IPS-15b (cell line): ENCODE data around the gene RAD51AP2.
"Not testable (repeated sequence)": the region's sequence is repeated elsewhere in the genome, so short reads cannot be mapped to it uniquely, and the experiment has no call there.

ENCODE experiments used
- H3K27me3 ChIP-seq: one replicate; pipeline ENCODE4 v1.6.1; 2013; ENCODE audit warnings: low read length; ENCODE audit not compliant: control insufficient read depth, insufficient read depth
- H3K36me3 ChIP-seq: one replicate; pipeline ENCODE4 v1.6.1; 2013; ENCODE audit warnings: low read length; ENCODE audit not compliant: control insufficient read depth, insufficient read depth
- H3K4me1 ChIP-seq: one replicate; pipeline ENCODE4 v1.6.1; 2013; ENCODE audit warnings: mild to moderate bottlenecking, low read length; ENCODE audit not compliant: control insufficient read depth, insufficient read depth
- H3K4me3 ChIP-seq: one replicate; pipeline ENCODE4 v1.5.1; 2013; ENCODE audit warnings: low read depth, low read length
- H3K9ac ChIP-seq: one replicate; pipeline ENCODE4 v1.6.1; 2013; ENCODE audit warnings: low read depth, mild to moderate bottlenecking, low read length
- H3K9me3 ChIP-seq: one replicate; pipeline ENCODE4 v1.6.1; 2013; ENCODE audit warnings: mild to moderate bottlenecking, low read length; ENCODE audit not compliant: control insufficient read depth, insufficient read depth

RAD51AP2 gene

GRCh38 chr2:17529771-17530170 is 11.5 kb upstream of the RAD51AP2 start:
- Histone ChIP-seq H3K9me3 (no peaks in the 10 kb centered on the region), H3K9ac (no peak overlapping the region), H3K36me3 (no peaks in the 10 kb centered on the region), H3K4me1 (no peaks in the 10 kb centered on the region), H3K27me3 (no peaks in the 10 kb centered on the region), H3K4me3 (no peak overlapping the region)

GRCh38 chr2:17522303-17522702 is 4.1 kb upstream of the RAD51AP2 start:
- Histone ChIP-seq H3K27me3 (no peaks in the 10 kb centered on the region), H3K36me3 (no peaks in the 10 kb centered on the region), H3K9ac (no peak overlapping the region), H3K4me1 (peaks cover 10% of the 10 kb centered on the region), H3K9me3 (no peaks in the 10 kb centered on the region), H3K4me3 (no peak overlapping the region)

DNA sequence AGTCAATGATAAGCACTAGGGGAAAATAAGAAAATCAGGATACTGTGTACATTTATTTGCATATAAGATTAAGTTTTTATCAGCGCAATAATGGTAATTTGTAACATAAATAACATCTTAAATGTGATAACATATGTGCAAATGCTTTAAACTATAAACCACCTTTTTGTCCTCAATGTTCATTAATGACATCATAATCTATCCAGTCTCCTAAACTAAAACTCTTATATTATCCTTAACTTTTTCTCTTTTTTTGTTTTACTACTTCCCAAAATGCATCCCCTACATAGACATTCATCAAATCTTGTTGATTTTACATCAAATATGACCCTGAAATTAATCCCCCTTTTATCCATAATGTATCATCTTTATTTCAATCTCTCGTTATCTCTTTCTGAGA is 3.4 kb upstream of the RAD51AP2 start:
- no peaks in the 10 kb centered on the region for H3K36me3 ChIP-seq
- H3K4me1 ChIP-seq = peaks cover 13% of the 10 kb centered on the region
- no peak overlapping the region for H3K4me3 ChIP-seq
- H3K9ac ChIP-seq = no peak overlapping the region
- no peaks in the 10 kb centered on the region for H3K27me3 ChIP-seq
- H3K9me3 ChIP-seq = no peaks in the 10 kb centered on the region

- Histone ChIP-seq H3K4me1 (peaks cover 13% of the 10 kb centered on the region), H3K4me3 (no peak overlapping the region), H3K9me3 (no peaks in the 10 kb centered on the region), H3K36me3 (no peaks in the 10 kb centered on the region), H3K9ac (no peak overlapping the region), H3K27me3 (no peaks in the 10 kb centered on the region)
Observed at GRCh38 chr2:17520761-17521160, 2.5 kb upstream of the RAD51AP2 start.

DNA sequence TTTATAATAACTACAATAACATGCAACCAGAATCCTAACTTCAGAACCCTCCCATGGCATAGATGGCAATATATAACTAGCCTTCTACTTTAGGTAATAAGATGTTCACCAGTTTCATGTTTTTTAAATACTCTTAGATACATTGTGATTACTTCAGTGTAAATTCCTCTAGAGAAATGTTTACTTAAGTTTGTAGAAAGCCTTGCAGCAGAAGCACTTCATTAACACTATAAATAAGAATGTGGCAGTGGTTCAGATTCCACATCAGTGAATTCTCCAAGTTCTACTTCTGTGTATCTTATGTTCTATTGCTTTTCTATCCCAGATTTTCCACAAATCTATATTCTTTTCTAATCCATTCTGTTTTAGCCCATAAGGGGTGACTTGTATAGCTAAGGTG is 1.2 kb upstream of the RAD51AP2 start:
- no peak overlapping the region for H3K9ac ChIP-seq
- no peak overlapping the region for H3K4me3 ChIP-seq
- H3K36me3 ChIP-seq = no peaks in the 10 kb centered on the region
- H3K27me3 ChIP-seq = no peaks in the 10 kb centered on the region
- no peaks in the 10 kb centered on the region for H3K9me3 ChIP-seq
- peaks cover 13% of the 10 kb centered on the region for H3K4me1 ChIP-seq

DNA sequence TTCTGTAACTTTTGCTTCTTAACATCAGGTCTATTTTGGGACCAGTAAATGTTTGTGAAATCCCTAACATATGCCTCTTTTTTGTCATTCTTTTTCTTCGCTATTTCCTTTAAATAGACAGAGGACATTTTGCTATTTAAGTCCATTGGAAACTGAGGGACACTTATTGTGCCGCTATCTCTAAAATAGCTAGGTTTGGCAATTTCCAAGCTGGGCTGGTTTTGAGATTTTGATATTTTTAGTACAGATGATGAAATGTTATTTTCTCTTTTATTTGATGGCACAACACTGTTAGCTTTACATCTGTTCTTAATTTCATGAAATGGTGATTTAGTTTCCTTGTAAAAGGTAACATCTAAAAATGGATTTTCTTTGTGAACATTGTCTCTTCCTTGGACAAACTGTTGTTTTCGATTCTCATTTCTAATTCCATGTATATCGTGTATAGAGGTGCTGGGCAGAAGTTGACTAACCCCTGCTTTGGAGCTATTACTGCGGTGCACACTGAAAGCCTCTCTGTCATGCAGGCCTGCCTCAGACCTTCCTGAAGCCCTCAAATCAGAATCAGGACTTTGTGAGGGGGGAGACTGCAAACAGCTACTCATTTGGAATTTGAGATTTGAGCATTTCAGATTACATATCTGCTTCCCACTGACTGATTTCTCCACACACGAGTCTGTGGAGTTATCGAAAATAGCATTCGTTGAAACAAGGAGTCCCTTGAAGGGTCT is 594 bp downstream of the RAD51AP2 start:
- H3K9me3 ChIP-seq = no peaks in the 10 kb centered on the region
- H3K9ac ChIP-seq = peak overlapping the region; percentile 62
- H3K4me1 ChIP-seq = peaks cover 13% of the 10 kb centered on the region
- peak overlapping the region; percentile 73 for H3K4me3 ChIP-seq
- H3K27me3 ChIP-seq = no peaks in the 10 kb centered on the region
- no peaks in the 10 kb centered on the region for H3K36me3 ChIP-seq

DNA sequence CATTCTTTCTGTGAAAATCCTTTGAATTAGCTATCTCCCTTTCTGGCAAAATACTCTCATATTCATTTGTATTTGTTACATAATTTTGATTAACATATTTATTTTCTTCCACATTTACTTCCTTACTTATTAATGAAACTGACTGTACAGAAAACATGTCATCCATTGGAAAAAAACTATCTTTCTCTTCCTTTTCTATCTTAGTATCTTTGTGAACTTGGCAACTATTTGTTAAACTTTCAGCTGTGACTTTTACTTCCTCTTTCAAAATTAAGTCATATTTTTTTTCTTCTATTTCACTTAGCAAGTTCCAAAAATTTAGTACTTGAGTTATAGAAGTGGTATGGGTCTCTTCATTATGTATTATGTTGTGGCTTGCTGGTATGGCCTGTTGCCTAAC is 2.6 kb downstream of the RAD51AP2 start:
- Histone ChIP-seq H3K36me3 (no peaks in the 10 kb centered on the region), H3K4me1 (peaks cover 13% of the 10 kb centered on the region), H3K27me3 (no peaks in the 10 kb centered on the region), H3K9ac (no peak overlapping the region), H3K9me3 (no peaks in the 10 kb centered on the region), H3K4me3 (no peak overlapping the region)

GRCh38 chr2:17506736-17507616 is 11.3 kb downstream of the RAD51AP2 start:
- no peaks in the 10 kb centered on the region for H3K9me3 ChIP-seq
- no peaks in the 10 kb centered on the region for H3K36me3 ChIP-seq
- H3K4me1 ChIP-seq = peaks cover 5% of the 10 kb centered on the region
- no peaks in the 10 kb centered on the region for H3K27me3 ChIP-seq
- H3K9ac ChIP-seq = no peak overlapping the region
- H3K4me3 ChIP-seq = no peak overlapping the region

DNA sequence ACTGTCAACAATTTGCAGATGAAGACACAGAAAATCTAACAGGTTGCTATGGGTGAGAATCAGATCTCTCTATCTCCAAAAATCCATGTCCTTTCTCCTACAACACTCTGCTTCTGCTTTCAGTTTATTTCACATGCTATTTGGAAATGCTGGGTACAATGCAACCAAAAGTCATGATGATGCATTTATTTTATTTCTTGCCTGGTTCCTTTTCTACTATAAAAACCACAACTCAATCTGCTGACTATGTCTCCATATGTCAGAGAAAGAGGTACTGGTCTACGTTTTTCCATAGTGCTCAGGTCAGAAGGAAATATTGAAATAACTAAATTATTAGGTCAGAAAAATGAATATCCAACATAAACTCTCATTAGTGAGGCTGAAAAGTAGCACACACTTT is 20.5 kb downstream of the RAD51AP2 start:
- H3K4me1 ChIP-seq = no peaks in the 10 kb centered on the region
- H3K36me3 ChIP-seq = no peaks in the 10 kb centered on the region
- no peaks in the 10 kb centered on the region for H3K9me3 ChIP-seq
- no peaks in the 10 kb centered on the region for H3K27me3 ChIP-seq
- no peak overlapping the region for H3K9ac ChIP-seq
- H3K4me3 ChIP-seq = no peak overlapping the region

- H3K4me3 ChIP-seq = no peak overlapping the region
- no peaks in the 10 kb centered on the region for H3K4me1 ChIP-seq
- no peaks in the 10 kb centered on the region for H3K36me3 ChIP-seq
- no peaks in the 10 kb centered on the region for H3K9me3 ChIP-seq
- no peaks in the 10 kb centered on the region for H3K27me3 ChIP-seq
- H3K9ac ChIP-seq = no peak overlapping the region
Observed at GRCh38 chr2:17495590-17495989, 22.6 kb downstream of the RAD51AP2 start.

DNA sequence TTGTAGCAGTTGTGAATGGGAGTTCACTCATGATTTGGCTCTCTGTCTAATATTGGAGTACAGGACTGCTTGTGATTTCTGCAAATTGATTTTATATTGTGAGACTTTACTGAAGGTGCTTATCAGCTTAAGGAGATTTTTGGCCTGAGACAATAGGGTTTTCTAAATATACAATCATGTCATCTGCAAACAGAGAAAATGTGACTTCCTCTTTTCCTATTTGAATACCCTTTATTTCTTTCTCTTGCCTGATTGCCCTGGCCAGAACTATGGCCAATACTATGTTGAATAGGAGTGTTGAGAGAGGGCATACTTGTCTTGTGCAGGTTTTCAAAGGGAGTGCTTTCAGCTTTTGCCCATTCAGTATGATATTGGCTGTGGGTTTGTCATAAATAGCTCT is 28.1 kb downstream of the RAD51AP2 start:
- H3K36me3 ChIP-seq, H3K9me3 ChIP-seq, H3K4me1 ChIP-seq, H3K4me3 ChIP-seq, H3K27me3 ChIP-seq, H3K9ac ChIP-seq: not testable (repeated sequence)

GRCh38 chr2:17488610-17489009 is 29.6 kb downstream of the RAD51AP2 start:
- H3K9ac ChIP-seq, H3K27me3 ChIP-seq, H3K36me3 ChIP-seq, H3K4me3 ChIP-seq, H3K4me1 ChIP-seq, H3K9me3 ChIP-seq: not testable (repeated sequence)
